HG03439 (cell line): Measurements from ENCODE around the gene DEDD.

Source experiments
- ATAC-seq: cut with Tn5 transposase; IDR thresholded peaks from one replicate; pipeline ENCODE4 v1.9.1; 2021; ENCODE audit warnings: mild to moderate bottlenecking, moderate library complexity; ENCODE audit not compliant: unreplicated experiment

The DEDD gene

DNA sequence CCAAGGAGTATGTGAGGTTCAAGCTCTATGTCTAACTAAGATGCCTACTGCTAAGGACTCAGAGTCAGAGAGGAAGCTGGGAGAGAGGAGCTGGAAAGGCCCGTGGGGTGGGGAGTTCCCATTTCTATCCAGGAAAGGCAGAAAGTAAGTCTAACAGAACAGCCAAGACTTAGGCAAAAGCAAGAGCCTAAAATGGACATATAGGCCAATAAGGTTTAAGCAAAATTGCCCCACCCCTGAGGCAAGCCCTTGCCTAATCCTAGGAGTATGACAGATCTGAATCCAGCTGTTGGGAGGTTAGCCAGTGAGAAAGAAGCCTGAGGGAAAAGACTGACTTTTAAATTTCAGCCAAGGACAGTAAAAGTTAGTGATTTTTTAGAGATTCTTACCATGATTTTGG, 35.9 kb downstream of the DEDD start:
- ATAC-seq: no peak

GRCh38 chr1:161096015-161096414, 36.5 kb downstream of the DEDD start:
- no peak for ATAC-seq

DNA sequence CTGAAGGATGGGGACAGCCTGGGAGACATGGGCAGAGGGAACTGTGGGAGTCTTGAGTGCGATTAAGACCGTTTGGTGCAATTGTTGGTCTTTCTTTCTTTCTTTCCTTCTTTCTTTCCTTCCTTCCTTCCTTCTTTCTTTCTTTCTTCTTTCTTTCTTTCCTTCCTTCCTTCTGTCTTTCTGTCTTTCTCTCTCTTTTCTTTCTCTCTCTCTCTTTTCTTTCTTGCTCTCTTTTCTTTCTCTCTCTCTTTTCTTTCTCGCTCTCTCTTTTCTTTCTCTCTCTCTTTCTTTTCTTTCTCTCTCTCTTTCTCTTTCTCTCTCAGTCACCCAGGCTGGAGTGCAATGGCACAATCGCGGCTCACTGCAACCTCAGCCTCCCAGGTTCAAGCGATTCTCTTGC, 37.2 kb downstream of the DEDD start:
- no peak for ATAC-seq

DNA sequence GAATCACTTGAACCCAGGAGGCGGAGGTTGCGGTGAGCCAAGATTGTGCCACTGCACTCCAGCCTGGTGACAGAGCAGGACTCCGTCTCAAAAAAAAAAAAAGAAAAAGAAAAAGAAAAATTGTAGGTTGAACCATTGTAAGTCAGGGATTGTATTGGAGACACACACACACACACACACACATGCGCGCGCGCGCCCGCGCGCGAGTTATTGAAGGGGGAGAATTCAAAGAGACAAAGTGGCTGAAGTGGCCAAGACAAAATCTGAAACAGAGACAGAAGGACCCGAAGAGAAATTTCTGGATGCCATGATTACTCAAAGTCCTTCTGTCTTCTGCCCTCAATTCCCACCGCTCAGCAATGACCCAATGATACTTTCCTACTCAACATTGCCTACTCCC, 38.0 kb downstream of the DEDD start:
- no peak for ATAC-seq

GRCh38 chr1:161092621-161093028, 39.8 kb downstream of the DEDD start:
- no peak for ATAC-seq

DNA sequence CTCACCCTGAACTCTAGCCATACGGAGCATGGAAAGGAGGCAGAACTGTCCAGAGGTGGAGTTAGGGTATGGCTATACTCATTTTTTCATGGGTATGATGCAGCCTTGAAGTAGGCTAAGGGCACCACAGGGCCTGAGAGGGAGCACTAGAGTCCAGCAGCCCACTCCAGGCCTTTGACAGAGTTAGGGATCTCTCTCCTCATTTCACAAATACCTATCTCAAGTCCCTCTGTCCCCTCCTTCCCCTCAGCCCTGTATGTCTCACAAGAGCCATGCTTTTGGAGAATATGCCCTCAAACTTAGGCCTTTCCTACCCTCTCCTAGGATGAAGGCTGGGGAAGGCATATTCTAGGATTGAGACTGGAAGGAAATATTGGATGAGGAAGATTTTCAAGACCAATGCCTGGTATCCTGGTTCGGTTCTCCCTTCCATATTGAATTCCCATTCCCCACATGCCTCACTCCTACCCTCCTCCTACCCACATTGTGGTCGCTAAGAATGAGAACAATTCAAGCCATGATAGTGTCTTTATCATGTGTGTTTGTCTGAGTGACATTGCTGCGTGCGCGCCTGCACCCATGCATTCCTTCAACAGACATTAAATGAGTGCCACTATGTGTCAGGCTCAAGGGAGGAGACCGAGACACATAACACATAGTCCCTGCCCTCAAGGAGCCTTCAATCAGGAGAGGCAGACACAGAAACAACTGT, 40.5 kb downstream of the DEDD start:
- ATAC-seq: no peak

- no peak for ATAC-seq
Measured at GRCh38 chr1:161091093-161091492, 41.4 kb downstream of the DEDD start.

GRCh38 chr1:161090617-161091016, 41.9 kb downstream of the DEDD start:
- ATAC-seq: no peak

GRCh38 chr1:161089938-161090337, 42.5 kb downstream of the DEDD start:
- no peak for ATAC-seq

- ATAC-seq: no peak
Measured at GRCh38 chr1:161089251-161089924, 43.1 kb downstream of the DEDD start, which contains the start of gene NECTIN4. NECTIN4 (minus strand) TSS chr1:161089558; CDS start chr1:161089296, 262 bp downstream.

DNA sequence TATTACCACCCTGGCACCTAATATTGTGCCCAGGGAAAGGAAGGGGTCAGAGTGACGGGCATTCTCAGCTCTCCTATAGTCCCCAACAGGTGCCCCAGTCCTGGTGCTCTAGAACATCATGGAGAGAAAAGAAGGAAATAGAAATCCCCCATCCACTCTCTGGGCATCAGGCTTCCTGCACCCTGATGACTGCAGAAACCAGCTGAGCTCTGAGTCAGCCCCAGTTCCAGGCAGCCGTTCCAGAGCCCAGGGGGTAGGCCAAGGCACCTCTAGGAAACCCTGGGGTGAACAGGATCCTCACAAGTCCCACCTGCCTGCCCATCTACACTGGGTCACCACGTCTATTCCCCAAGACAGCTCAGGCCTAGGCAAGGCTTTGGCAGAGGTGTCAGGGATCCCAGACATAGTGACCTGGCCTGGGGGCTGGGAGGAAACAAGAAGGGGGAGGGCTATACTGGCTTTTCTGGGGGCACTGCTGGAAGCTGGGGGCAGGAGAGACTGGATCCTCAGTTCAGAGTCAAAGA, 43.8 kb downstream of the DEDD start:
- no peak for ATAC-seq

DNA sequence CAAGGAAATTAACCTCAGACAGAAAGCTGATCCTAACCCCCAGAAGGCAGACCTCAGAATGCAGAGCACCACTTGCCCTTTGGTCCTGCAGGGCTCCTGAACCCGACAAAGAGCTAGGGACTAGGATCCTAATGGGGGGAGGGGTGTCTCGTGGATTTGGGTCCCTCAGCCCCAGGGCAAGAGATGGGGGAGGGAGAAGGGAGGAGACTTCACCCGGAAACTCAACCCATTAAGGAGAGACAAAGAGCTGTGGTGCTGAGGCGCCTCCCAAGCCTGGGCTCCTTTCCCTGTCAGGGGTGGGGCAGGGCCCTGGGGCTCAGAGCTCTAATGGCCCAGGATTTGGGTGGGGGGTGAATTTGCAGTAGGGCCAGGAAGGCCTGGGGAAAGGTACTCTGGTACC, 46.0 kb downstream of the DEDD start:
- ATAC-seq: no peak

DNA sequence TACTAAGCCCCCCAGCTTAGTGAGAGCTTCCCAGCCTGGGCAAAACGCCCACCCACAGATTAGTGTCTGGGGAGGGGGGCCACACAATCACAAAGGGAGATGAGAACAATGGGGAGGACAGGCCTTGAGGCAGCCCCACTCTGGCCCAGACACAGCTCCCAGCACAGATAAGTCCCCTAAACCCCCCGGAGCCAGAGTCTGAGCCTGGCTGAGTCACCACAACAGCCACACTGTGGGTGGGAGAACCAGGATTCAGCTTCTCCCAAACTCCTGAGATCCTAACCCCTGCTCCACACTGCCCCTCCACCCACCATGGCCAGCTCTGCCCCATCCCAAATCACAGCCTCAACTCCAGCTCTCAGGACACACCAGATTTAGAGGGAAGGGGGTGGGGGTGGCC, 47.3 kb downstream of the DEDD start:
- no peak for ATAC-seq

GRCh38 chr1:161084597-161084988, 47.9 kb downstream of the DEDD start:
- no peak for ATAC-seq

- no peak for ATAC-seq
Measured at GRCh38 chr1:161083748-161084596, 48.5 kb downstream of the DEDD start.

GRCh38 chr1:161082996-161083747, 49.3 kb downstream of the DEDD start:
- ATAC-seq: no peak

GRCh38 chr1:161082483-161082882, 50.0 kb downstream of the DEDD start:
- no peak for ATAC-seq

DNA sequence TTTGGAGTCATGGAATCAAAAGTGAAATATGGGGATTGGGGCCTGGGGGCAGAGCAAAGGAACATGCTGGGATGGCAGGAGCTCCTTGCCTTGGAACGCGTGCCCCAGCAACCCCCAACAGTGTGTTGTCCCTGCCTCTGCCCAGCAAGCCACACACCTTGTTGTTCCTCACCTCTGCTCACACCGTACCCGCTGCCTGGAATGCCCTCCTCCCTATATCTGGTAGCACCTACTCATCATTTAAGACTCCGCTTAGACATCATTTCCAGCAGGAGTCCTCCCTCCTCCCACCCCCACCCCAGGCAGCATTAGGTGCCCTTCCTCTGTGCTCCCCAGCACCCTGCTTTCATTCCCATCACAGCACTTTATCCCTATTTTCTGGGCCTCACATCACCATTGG, 50.9 kb downstream of the DEDD start:
- no peak for ATAC-seq

GRCh38 chr1:161080441-161081405, 51.7 kb downstream of the DEDD start:
- ATAC-seq: no peak
